Measurements from ENCODE around the gene CDC42BPG.

DNA sequence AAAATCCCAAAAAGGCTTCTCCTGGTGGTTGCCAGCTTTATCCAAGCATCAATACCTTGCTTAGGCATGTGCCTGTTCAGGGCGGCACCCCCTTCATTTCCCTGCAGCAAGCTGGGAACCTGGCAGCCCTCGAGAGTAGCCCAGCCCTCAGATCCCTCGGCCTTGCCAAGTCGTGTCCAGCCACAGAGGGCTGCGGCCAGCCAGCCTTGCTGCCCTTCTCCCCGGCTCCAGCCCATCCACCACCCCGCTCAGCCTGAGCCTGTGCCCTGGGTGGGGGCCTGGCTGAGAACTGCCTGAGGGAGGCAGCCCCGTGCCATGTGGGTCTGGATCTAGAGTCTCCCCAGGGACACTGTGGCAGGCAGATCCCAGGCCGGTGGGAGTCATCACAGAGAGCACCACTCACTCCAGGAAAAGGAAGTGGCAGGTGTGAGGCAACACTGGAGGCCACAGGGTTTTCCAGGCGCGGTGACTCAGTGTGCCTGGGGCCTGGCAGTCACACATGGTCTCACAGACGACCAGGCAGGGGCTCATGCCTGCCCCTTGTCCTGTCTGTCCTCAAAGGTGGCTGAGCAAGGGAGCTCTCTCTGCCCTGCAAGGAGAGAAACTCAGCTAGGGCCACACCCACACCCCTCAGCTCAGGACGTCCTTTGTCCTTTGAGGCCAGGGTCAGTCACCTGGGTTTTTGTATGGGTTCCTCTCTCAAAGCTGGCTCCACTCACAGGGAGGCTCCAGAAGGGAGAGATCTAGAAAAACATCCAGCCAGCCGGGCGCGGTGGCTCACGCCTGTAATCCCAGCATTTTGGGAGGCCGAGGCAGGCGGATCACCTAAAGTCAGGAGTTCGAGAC lies 12.2 kb upstream of the CDC42BPG start:
- TF ChIP-seq, protein P1, sequence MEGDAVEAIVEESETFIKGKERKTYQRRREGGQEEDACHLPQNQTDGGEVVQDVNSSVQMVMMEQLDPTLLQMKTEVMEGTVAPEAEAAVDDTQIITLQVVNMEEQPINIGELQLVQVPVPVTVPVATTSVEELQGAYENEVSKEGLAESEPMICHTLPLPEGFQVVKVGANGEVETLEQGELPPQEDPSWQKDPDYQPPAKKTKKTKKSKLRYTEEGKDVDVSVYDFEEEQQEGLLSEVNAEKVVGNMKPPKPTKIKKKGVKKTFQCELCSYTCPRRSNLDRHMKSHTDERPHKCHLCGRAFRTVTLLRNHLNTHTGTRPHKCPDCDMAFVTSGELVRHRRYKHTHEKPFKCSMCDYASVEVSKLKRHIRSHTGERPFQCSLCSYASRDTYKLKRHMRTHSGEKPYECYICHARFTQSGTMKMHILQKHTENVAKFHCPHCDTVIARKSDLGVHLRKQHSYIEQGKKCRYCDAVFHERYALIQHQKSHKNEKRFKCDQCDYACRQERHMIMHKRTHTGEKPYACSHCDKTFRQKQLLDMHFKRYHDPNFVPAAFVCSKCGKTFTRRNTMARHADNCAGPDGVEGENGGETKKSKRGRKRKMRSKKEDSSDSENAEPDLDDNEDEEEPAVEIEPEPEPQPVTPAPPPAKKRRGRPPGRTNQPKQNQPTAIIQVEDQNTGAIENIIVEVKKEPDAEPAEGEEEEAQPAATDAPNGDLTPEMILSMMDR (IDR thresholded peaks at IDR 0.05): no peak
- no peak for TF ChIP-seq TCF7L2 (IDR thresholded peaks at IDR 0.05; ENCODE audit: low read depth, low read length)
